Testis (tissue), 2 donors: Measurements from ENCODE around the gene STEAP2.

ENCODE experiments used
- CTCF ChIP-seq, 3 experiments: fragments of 450-650 bp in 2 of 3; fragments of 200-600 bp in 1 of 3; sonication (generic) in 1 of 3; IDR thresholded peaks; one replicate each; pipeline ENCODE4 v1.5.1; 2016 to 2019; ENCODE audit warnings: antibody characterized with exemption in 3 of 3, mild to moderate bottlenecking in 2 of 3, moderate library complexity in 1 of 3
- POLR2A ChIP-seq: fragments of 450-650 bp; IDR thresholded peaks from one replicate; pipeline ENCODE4 v1.6.1; 2017; ENCODE audit warnings: antibody characterized with exemption, mild to moderate bottlenecking, moderate library complexity

- TF ChIP-seq CTCF (IDR thresholded peaks at IDR 0.05) (no peak), POLR2A (no peak)
These were observed 11.5 kb downstream of the STEAP2 start for GRCh38 chr7:90222811-90223725.
